Neutrophil (primary cell): ENCODE data around the gene SLC28A1.

Experiments used
- H3K27ac ChIP-seq: fragments of 200-600 bp; sonication (generic); 2 replicates; pipeline ENCODE4 v1.5.1; 2016; ENCODE audit warnings: mild to moderate bottlenecking, moderate library complexity
- H3K27me3 ChIP-seq: fragments of 200-600 bp; sonication (generic); 2 replicates; pipeline ENCODE4 v1.6.0; 2016; ENCODE audit warnings: mild to moderate bottlenecking
- H3K36me3 ChIP-seq: fragments of 200-600 bp; sonication (generic); 2 replicates; pipeline ENCODE4 v1.5.1; 2017
- H3K4me1 ChIP-seq, 2 experiments: fragments of 200-600 bp in 1 of 2; sonication (generic) in 1 of 2; 1 replicate in 1 of 2; 2 replicates in 1 of 2; pipeline versions ENCODE4 v1.5.1 to v1.6.1; 2013 to 2016; ENCODE audit warnings: low read depth in 1 of 2, low read length in 1 of 2, mild to moderate bottlenecking in 1 of 2, moderate library complexity in 1 of 2; ENCODE audit not compliant: control insufficient read depth in 1 of 2, insufficient read depth in 1 of 2
- H3K4me3 ChIP-seq, 2 experiments: fragments of 200-600 bp in 1 of 2; sonication (generic) in 1 of 2; 1 replicate in 1 of 2; 2 replicates in 1 of 2; pipeline ENCODE4 v1.5.1; 2013 to 2016; ENCODE audit warnings: low read depth in 1 of 2, low read length in 1 of 2, mild to moderate bottlenecking in 1 of 2, moderate library complexity in 1 of 2
- H3K9me3 ChIP-seq: fragments of 200-600 bp; sonication (generic); 2 replicates; pipeline ENCODE4 v1.5.1; 2016
- CTCF ChIP-seq: fragments of 200-600 bp; sonication (generic); IDR thresholded peaks from 2 replicates; pipeline ENCODE4 v1.5.1; 2016; ENCODE audit warnings: antibody characterized with exemption

The SLC28A1 gene

GRCh38 chr15:84886984-84887299 lies 2.5 kb downstream of the SLC28A1 start:
- Histone ChIP-seq H3K9me3 (no peaks in the 10 kb centered on the region), H3K27ac (no peak overlapping the region), H3K27me3 (no peaks in the 10 kb centered on the region), H3K4me1 (no peaks in the 10 kb centered on the region), H3K4me3 (no peak overlapping the region), H3K36me3 (no peaks in the 10 kb centered on the region)
- TF ChIP-seq CTCF, result no peak

GRCh38 chr15:84887938-84888337 lies 3.5 kb downstream of the SLC28A1 start:
- H3K27me3 ChIP-seq, result no peaks in the 10 kb centered on the region
- H3K27ac ChIP-seq, result no peak overlapping the region
- no peaks in the 10 kb centered on the region for H3K4me1 ChIP-seq
- no peak overlapping the region for H3K4me3 ChIP-seq
- no peaks in the 10 kb centered on the region for H3K9me3 ChIP-seq
- TF ChIP-seq CTCF, result no peak
- H3K36me3 ChIP-seq, result no peaks in the 10 kb centered on the region

- no peaks in the 10 kb centered on the region for H3K36me3 ChIP-seq
- H3K27me3 ChIP-seq, result no peaks in the 10 kb centered on the region
- H3K4me1 ChIP-seq, result no peaks in the 10 kb centered on the region
- TF ChIP-seq CTCF, result no peak
- no peaks in the 10 kb centered on the region for H3K9me3 ChIP-seq
- H3K4me3 ChIP-seq, result no peak overlapping the region
- H3K27ac ChIP-seq, result no peak overlapping the region
These were observed 4.2 kb downstream of the SLC28A1 start for GRCh38 chr15:84888639-84889038.

GRCh38 chr15:84889313-84889990 lies 5.0 kb downstream of the SLC28A1 start:
- Histone ChIP-seq H3K4me1 (no peaks in the 10 kb centered on the region), H3K27me3 (no peaks in the 10 kb centered on the region), H3K36me3 (no peaks in the 10 kb centered on the region), H3K27ac (no peak overlapping the region), H3K9me3 (no peaks in the 10 kb centered on the region), H3K4me3 (no peak overlapping the region)
- TF ChIP-seq CTCF, result no peak

GRCh38 chr15:84889991-84890669 lies 5.7 kb downstream of the SLC28A1 start:
- no peaks in the 10 kb centered on the region for H3K36me3 ChIP-seq

More at GRCh38 chr15:84889991-84890669, 5.7 kb downstream of the SLC28A1 start:
- no peak for TF ChIP-seq CTCF
- Histone ChIP-seq H3K4me3 (no peak overlapping the region), H3K27me3 (no peaks in the 10 kb centered on the region), H3K9me3 (no peaks in the 10 kb centered on the region), H3K27ac (no peak overlapping the region), H3K4me1 (no peaks in the 10 kb centered on the region)
